HL-60/S4 treated with phorbol 12-myristate 13-acetate at 8.2 ng/mL for 4 days and 3 days (cell line): ENCODE measurements around the gene CAV2.

Source experiments
- in situ Hi-C: fragments of 300-500 bp; cut with MboI; formaldehyde crosslinking; loops from 2 replicates; pipeline ENCODE4 v1.15.0; 2022; ENCODE audit warnings: low sequenced_read_pairs

The CAV2 gene

GRCh38 chr7:116545411-116545993 lies 46.0 kb downstream of the CAV2 start:
- in situ Hi-C loops = no loop called here

DNA sequence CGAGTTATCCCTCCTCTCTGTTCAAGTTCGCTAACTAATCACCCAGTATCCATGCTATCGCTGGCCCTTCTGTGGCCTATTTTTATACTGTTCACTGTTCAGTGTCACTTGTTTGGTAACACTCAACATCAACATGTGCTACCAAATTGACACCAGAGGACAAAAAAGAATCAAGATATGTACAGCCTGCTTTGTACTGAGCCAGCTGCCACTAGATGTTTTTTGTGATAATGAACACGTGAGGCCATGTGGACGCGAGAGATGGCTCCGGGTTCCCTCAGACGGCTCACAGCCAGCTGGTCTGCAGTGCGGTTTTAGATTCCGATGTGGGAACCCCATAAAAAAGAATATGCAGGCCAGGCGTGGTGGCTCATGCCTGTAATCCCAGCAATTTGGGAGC lies 46.5 kb downstream of the CAV2 start:
- in situ Hi-C loops = no loop called here

DNA sequence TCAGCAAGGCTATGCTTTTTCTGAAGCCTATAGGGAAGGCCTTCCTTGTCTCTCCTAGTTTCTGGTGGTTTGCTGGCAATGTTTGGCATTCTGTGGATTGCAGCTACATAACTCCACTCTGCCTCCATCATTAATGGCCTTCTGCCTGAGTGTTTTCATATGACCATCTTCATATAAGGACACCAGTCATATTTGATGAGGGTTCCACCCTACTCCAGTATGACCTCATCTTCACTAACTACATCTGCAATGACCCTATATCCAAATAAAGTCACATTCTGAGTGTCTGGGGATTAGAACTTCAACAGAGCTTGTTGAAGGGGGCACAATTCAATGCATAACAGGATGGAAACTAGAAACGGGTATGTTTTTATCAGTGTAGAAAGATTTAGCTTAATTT lies 47.4 kb downstream of the CAV2 start:
- in situ Hi-C loops = no loop called here

DNA sequence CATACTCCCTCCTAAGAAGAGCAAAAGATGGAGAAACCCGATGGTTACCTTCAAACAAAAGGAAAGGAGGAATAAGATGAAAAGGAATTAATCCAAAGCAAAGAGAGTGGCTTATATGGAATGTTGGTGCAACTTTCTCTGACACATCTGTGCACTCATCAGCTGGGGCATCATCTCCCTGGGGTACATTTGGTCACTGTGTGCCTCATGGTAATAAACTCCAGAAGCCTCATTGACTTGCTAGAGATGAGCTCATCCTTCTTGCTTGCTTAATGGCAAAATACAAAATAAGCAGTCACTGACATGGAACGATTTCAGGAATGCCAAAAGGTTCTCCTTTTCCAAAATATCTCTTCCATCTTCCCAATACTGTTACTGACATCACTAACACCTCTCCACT lies 47.8 kb downstream of the CAV2 start:
- in situ Hi-C loops = no loop called here

DNA sequence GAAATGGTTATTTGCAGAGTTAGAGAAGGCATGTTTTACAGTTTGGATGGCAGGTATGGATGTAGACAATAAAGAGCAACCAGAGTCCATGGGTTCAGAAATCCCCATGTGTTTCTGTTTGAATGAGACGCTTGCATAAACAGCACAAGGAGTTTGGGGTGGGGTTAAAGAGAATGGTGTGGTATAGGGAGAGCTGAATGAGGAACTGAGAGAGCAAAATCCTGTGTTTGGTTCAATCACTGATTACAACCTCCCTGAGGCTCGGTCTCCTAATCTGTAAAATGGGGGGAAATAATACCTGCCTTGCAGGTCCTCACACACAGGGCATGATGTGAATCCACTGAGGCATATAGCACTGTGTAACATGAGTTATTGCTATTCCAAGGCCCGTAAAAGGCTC lies 49.0 kb downstream of the CAV2 start:
- in situ Hi-C loops = no loop called here

- in situ Hi-C loops = no loop called here
Observed at GRCh38 chr7:116549370-116549769, 49.8 kb downstream of the CAV2 start.

DNA sequence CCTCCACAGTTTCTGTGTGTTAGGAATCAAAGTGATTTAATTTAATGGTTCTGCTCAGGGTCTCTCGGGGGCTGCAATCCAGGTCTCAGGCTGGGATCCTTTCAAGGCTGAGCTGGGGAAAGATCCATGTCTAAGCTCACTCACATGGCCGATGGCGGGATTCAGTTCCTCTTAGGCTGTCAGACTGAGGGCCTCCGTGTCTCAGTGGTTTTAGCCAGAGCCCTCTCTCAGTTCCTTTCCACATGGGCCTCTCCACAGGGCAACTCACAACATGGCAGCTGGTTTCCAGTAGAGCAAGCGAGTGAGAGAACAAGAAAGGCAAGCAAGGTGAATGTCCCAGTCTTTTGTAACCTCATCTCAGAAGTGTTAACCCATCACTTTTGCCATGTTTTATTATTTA lies 52.2 kb downstream of the CAV2 start:
- in situ Hi-C loops = no loop called here

DNA sequence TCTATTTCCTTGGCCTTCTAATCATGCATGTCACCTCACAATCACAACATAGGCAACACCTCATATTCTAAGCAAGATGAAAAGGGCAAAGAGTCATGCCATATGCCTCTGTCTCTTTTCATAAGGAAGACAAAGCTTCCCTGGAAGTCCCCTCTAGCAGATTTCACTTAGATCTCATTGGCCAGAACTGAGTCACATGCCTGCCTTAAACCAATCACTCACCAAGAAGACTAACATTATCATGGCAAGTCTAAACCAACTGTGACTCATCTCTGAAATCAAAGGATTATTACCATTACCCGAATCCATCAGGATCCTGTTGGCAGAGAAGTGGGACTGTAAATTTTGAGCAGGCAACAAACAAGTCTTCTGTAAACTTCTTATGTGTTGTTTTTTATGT lies 53.1 kb downstream of the CAV2 start:
- in situ Hi-C loops = no loop called here

GRCh38 chr7:116553168-116553964 lies 53.8 kb downstream of the CAV2 start:
- in situ Hi-C loops = no loop called here

DNA sequence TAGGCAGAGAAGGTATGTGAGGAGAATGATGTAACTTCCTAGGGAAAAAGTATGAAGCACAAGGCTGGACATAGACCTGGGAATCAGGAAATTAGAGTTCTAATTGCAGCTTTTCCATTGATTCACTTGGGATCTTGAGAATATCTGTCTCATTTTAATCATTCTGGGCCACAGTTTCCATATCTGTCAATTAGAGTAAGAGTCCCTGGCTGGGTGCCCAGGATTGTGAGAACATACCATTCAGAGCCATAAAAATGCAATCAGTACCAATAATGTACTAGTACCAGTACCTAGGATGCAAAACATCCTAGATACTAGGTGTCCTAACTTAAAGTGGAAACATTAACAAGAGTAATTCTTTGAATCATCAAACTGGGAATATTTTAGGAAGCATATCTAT lies 54.9 kb downstream of the CAV2 start:
- in situ Hi-C loops = no loop called here

- in situ Hi-C loops = no loop called here
Observed at GRCh38 chr7:116554911-116555310, 55.4 kb downstream of the CAV2 start.

DNA sequence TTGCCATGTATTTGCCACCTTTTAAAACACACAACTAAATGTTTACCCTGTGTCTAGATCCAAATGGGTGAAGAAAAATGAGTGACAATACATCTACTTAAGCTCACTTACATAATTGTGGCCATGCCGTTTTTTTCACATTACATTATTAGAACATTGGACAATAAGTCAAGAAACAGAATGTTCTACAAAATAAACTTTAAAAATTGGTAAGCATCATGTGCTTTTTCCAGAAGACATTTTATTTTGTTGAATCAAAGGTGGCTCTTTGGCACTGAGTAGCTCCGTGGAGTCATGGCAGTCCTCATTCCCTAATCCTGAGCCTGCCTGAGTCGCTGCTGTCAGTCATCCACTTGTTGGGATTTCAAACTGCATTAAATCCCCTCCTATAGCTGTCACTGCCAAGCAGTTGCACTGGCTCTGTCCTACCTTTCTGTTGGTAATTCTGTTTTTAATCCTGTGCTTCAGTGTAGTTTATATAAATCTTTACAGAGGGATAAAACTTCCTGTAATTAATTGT lies 57.6 kb downstream of the CAV2 start:
- in situ Hi-C loops = no loop called here

- in situ Hi-C loops = no loop called here
Observed at GRCh38 chr7:116557901-116558300, 58.4 kb downstream of the CAV2 start.
